ENCODE data around the gene METTL17. TPM values are rescaled to one million over a fixed set of nuclear protein-coding genes. Genes with fewer than 3 reads are reported as not detected.
"Not testable (repeated sequence)": the region's sequence is repeated elsewhere in the genome, so short reads cannot be mapped to it uniquely, and the experiment has no call there.

METTL17 gene
- 100 to 1,000 TPM; 102 to 111 TPM for total RNA-seq

GRCh38 chr14:20989787-20990600 is at the start of gene METTL17:
TSS of gene METTL17 (plus strand) at chr14:20989980. CDS start at chr14:20990003, 23 bp downstream.
- H3K27me3 Mint-ChIP-seq, result peaks cover 1% of the 10 kb centered on the region
- H3K4me3 Mint-ChIP-seq, result peak within 1 kb of the TSS; percentile 91
- ATAC-seq, result peak; percentile 97
- CTCF ChIA-PET, result interaction anchor here (1.2 to 2.9 kb wide), 2 partner anchors 18 to 102 kb away, joined by 4 to 27 read pairs; no protein-coding TSS in a partner anchor
- H3K4me1 Mint-ChIP-seq, result peaks cover 47% of the 10 kb centered on the region
- no peaks in the 10 kb centered on the region for H3K9me3 Mint-ChIP-seq (ENCODE audit: low read depth)
- H3K36me3 Mint-ChIP-seq, result peaks cover 27% of the 10 kb centered on the region
- peak within 1 kb of the TSS; percentile 85 for H3K27ac Mint-ChIP-seq
- peak; percentile 95 for DNase-seq

- H3K27ac Mint-ChIP-seq; DNase-seq; H3K4me1 Mint-ChIP-seq; H3K9me3 Mint-ChIP-seq (ENCODE audit: low read depth); CTCF ChIA-PET; H3K36me3 Mint-ChIP-seq; ATAC-seq; H3K4me3 Mint-ChIP-seq: not testable (repeated sequence)
- peaks cover 33% of the 10 kb centered on the region for H3K27me3 Mint-ChIP-seq
Observed at GRCh38 chr14:20945146-20945545, 44.6 kb upstream of the METTL17 start.

GRCh38 chr14:20946707-20947106 is 43.1 kb upstream of the METTL17 start:
- H3K4me3 Mint-ChIP-seq; DNase-seq; H3K36me3 Mint-ChIP-seq; H3K4me1 Mint-ChIP-seq; CTCF ChIA-PET; H3K27ac Mint-ChIP-seq; H3K9me3 Mint-ChIP-seq (ENCODE audit: low read depth): not testable (repeated sequence)
- peak; percentile 27 for ATAC-seq
- peaks cover 28% of the 10 kb centered on the region for H3K27me3 Mint-ChIP-seq

GRCh38 chr14:20954736-20955537 is 34.8 kb upstream of the METTL17 start, which contains the start of gene RNASE2:
TSS of gene RNASE2 (plus strand) at chr14:20955487. CDS start at chr14:20955772, 285 bp downstream.
- H3K36me3 Mint-ChIP-seq; ATAC-seq; H3K4me3 Mint-ChIP-seq; DNase-seq; H3K27ac Mint-ChIP-seq; H3K9me3 Mint-ChIP-seq (ENCODE audit: low read depth): not testable (repeated sequence)
- CTCF ChIA-PET, result interaction anchor here (2.9 kb wide), 1 partner anchor 16 kb away, joined by 12 read pairs; no protein-coding TSS in a partner anchor
- peaks cover 24% of the 10 kb centered on the region for H3K4me1 Mint-ChIP-seq
- H3K27me3 Mint-ChIP-seq, result peaks cover 40% of the 10 kb centered on the region

- not testable (repeated sequence) for H3K4me3 Mint-ChIP-seq; H3K27ac Mint-ChIP-seq; ATAC-seq; H3K36me3 Mint-ChIP-seq; H3K9me3 Mint-ChIP-seq (ENCODE audit: low read depth); DNase-seq
- Mint-ChIP-seq H3K27me3 (peaks cover 35% of the 10 kb centered on the region), H3K4me1 (peaks cover 28% of the 10 kb centered on the region)
- CTCF ChIA-PET, result interaction anchor here (2.9 kb wide), 1 partner anchor 15 kb away, joined by 12 read pairs; no protein-coding TSS in a partner anchor
Observed at GRCh38 chr14:20955538-20955873, 34.3 kb upstream of the METTL17 start.

GRCh38 chr14:20956376-20956976 is 33.3 kb upstream of the METTL17 start:
- no peak overlapping the region for H3K4me3 Mint-ChIP-seq
- DNase-seq (no peak), ATAC-seq (peak; percentile 34)
- H3K27ac Mint-ChIP-seq, result no peak overlapping the region
- no peaks in the 10 kb centered on the region for H3K9me3 Mint-ChIP-seq (ENCODE audit: low read depth)
- H3K27me3 Mint-ChIP-seq, result peaks cover 35% of the 10 kb centered on the region
- no peaks in the 10 kb centered on the region for H3K36me3 Mint-ChIP-seq
- CTCF ChIA-PET, result interaction anchor here (2.9 kb wide), 1 partner anchor 15 kb away, joined by 12 read pairs; no protein-coding TSS in a partner anchor
- H3K4me1 Mint-ChIP-seq, result peaks cover 35% of the 10 kb centered on the region

- H3K27ac Mint-ChIP-seq; DNase-seq; H3K9me3 Mint-ChIP-seq (ENCODE audit: low read depth); ATAC-seq; H3K4me3 Mint-ChIP-seq; H3K36me3 Mint-ChIP-seq: not testable (repeated sequence)
- H3K4me1 Mint-ChIP-seq, result peaks cover 39% of the 10 kb centered on the region
- peaks cover 40% of the 10 kb centered on the region for H3K27me3 Mint-ChIP-seq
- CTCF ChIA-PET, result interaction anchor here (2.8 kb wide), 1 partner anchor 13 kb away, joined by 35 read pairs; no protein-coding TSS in a partner anchor
Observed at GRCh38 chr14:20958946-20959345, 30.8 kb upstream of the METTL17 start.

- H3K4me1 Mint-ChIP-seq, result peaks cover 12% of the 10 kb centered on the region
- CTCF ChIA-PET, result interaction anchor here (1.0 to 4.8 kb wide), 3 partner anchors 11 to 110 kb away, joined by 3 to 67 read pairs (median 3); no protein-coding TSS in a partner anchor
- H3K27me3 Mint-ChIP-seq, result peaks cover 60% of the 10 kb centered on the region
- no peak overlapping the region for H3K27ac Mint-ChIP-seq
- ATAC-seq (no peak), DNase-seq (no peak)
- H3K36me3 Mint-ChIP-seq, result no peaks in the 10 kb centered on the region
- no peaks in the 10 kb centered on the region for H3K9me3 Mint-ChIP-seq (ENCODE audit: low read depth)
- H3K4me3 Mint-ChIP-seq, result no peak overlapping the region
Observed at GRCh38 chr14:20969336-20969735, 20.4 kb upstream of the METTL17 start.

- CTCF ChIA-PET, result interaction anchor here (0.7 to 4.8 kb wide), 54 partner anchors 8 to 549 kb away, joined by 3 to 67 read pairs (median 5); partner anchors contain the start of genes RNASE2, RNASE4, RNASE6 and SLC39A2
- Mint-ChIP-seq H3K27me3 (peaks cover 51% of the 10 kb centered on the region), H3K4me3 (peak overlapping the region; percentile 83), H3K9me3 (ENCODE audit: low read depth) (no peaks in the 10 kb centered on the region), H3K4me1 (peaks cover 12% of the 10 kb centered on the region), H3K27ac (no peak overlapping the region), H3K36me3 (no peaks in the 10 kb centered on the region)
- ATAC-seq, result peak; percentile 5
- no peak for DNase-seq
Observed at GRCh38 chr14:20970647-20970982, 19.2 kb upstream of the METTL17 start.

GRCh38 chr14:20970983-20971704 is 18.6 kb upstream of the METTL17 start:
- CTCF ChIA-PET, result interaction anchor here (0.6 to 4.8 kb wide), 58 partner anchors 8 to 550 kb away, joined by 3 to 67 read pairs (median 5); partner anchors contain the start of genes RNASE2, RNASE4, RNASE6 and SLC39A2
- Mint-ChIP-seq H3K27me3 (peaks cover 51% of the 10 kb centered on the region), H3K36me3 (no peaks in the 10 kb centered on the region), H3K4me3 (peak overlapping the region; percentile 83), H3K27ac (peak overlapping the region; percentile 22), H3K9me3 (ENCODE audit: low read depth) (no peaks in the 10 kb centered on the region), H3K4me1 (peaks cover 12% of the 10 kb centered on the region)
- peak; percentile 90 for ATAC-seq
- DNase-seq, result peak; percentile 84

GRCh38 chr14:20971705-20972021 is 18.1 kb upstream of the METTL17 start:
- H3K4me3 Mint-ChIP-seq, result peak overlapping the region; percentile 83
- no peak for ATAC-seq
- no peak overlapping the region for H3K27ac Mint-ChIP-seq

GRCh38 chr14:20973501-20973900 is 16.3 kb upstream of the METTL17 start:
- Mint-ChIP-seq H3K4me3 (no peak overlapping the region), H3K4me1 (peaks cover 12% of the 10 kb centered on the region), H3K27me3 (peaks cover 32% of the 10 kb centered on the region), H3K27ac (no peak overlapping the region), H3K36me3 (no peaks in the 10 kb centered on the region), H3K9me3 (ENCODE audit: low read depth) (no peaks in the 10 kb centered on the region)
- DNase-seq, result no peak
- ATAC-seq, result no peak
- CTCF ChIA-PET, result interaction anchor here (1.2 to 4.8 kb wide), 6 partner anchors 9 to 276 kb away, joined by 3 to 67 read pairs (median 4); no protein-coding TSS in a partner anchor

More at GRCh38 chr14:20971705-20972021, 18.1 kb upstream of the METTL17 start:
- Mint-ChIP-seq H3K27me3 (peaks cover 49% of the 10 kb centered on the region), H3K4me1 (peaks cover 12% of the 10 kb centered on the region), H3K36me3 (no peaks in the 10 kb centered on the region), H3K9me3 (ENCODE audit: low read depth) (no peaks in the 10 kb centered on the region)
- CTCF ChIA-PET, result interaction anchor here (0.6 to 4.8 kb wide), 38 partner anchors 9 to 506 kb away, joined by 3 to 67 read pairs (median 6); partner anchors contain the start of genes RNASE2, RNASE4, RNASE6 and SLC39A2
- no peak for DNase-seq

All from activated CD8-positive, alpha-beta memory T cell treated with anti-CD3 and anti-CD28 coated beads, Interleukin-2, amount 10 ng/mL, durations not matched to agents 7 days and 5 days (primary cell).